K562 (cell line): ENCODE data around the gene COL24A1. TPM values are rescaled to one million over a fixed set of nuclear protein-coding genes. Genes with fewer than 3 reads are reported as not detected.

Experiments
- ATAC-seq: fragments of 200-7000 bp; cut with Tn5 transposase; 3 replicates; pipeline ENCODE4 v1.9.1; 2020; ENCODE audit warnings: moderate library complexity
- BruUV-seq: library from RNA; stranded (reverse); fragments of 400-500 nt; replicated peaks from 2 replicates; lab custom pipeline; 2021; lab: Mats Ljungman, UMichigan
- CTCF ChIA-PET: fragments of 300-600 bp; formaldehyde crosslinking; extraction: SDS; loops from one replicate; lab custom pipeline; 2021; ENCODE audit warnings: low intra/inter-chr PET ratio; lab: Yijun Ruan, JAX
- POLR2A ChIA-PET: fragments of 300-600, 350-650 bp; sonication (Branson Sonifier 250); formaldehyde crosslinking; extraction: SDS; loops from one replicate; lab custom pipeline; 2021; ENCODE audit warnings: antibody characterized with exemption, inconsistent platforms; lab: Yijun Ruan, JAX
- DNase-seq, 4 experiments: peaks; one replicate each; pipeline versions ENCODE4 v3.0.0 to v3.0.0-alpha.2; 2011 to 2018; ENCODE audit warnings: low spot score in 3 of 4, mixed read lengths in 3 of 4; ENCODE audit errors: extremely low read depth in 1 of 4
- FAIRE-seq: peaks from 2 replicates; lab custom pipeline; 2011; peaks lifted over from hg19 to GRCh38; lab: Jason Lieb, UNC
- H2AFZ ChIP-seq: 2 replicates; pipeline ENCODE4 v1.6.0; 2011; ENCODE audit warnings: low read depth, low read length, control low read depth, inconsistent platforms
- H3K27ac ChIP-seq: fragments of 200-600 bp; 3 replicates; pipeline ENCODE4 v1.8.0; 2011; ENCODE audit warnings: low read depth, mild to moderate bottlenecking, control low read depth, inconsistent platforms, low read length, moderate library complexity, mixed read lengths; ENCODE audit errors: extremely low read depth
- H3K27me3 ChIP-seq, 2 experiments: fragments of 300-600 bp in 1 of 2; 2 replicates in 1 of 2; 3 replicates in 1 of 2; pipeline versions ENCODE4 v1.6.0 to v1.8.0; 2011; ENCODE audit warnings: inconsistent platforms in 2 of 2, low read length in 2 of 2, mild to moderate bottlenecking in 1 of 2, mixed read lengths in 1 of 2, moderate library complexity in 1 of 2; ENCODE audit not compliant: control insufficient read depth in 2 of 2, insufficient read depth in 2 of 2
- H3K36me3 ChIP-seq: fragments of 300-600 bp; 3 replicates; pipeline ENCODE4 v1.8.0; 2011; ENCODE audit warnings: mild to moderate bottlenecking, low read length, inconsistent platforms; ENCODE audit not compliant: control insufficient read depth, insufficient read depth
- H3K4me1 ChIP-seq, 2 experiments: fragments of 200-600 bp in 1 of 2; replicated peaks in 1 of 2; 2 replicates in 1 of 2; 3 replicates in 1 of 2; pipeline versions ENCODE4 v1.5.1 to v1.8.0; 2011; ENCODE audit warnings: inconsistent platforms in 2 of 2, low read length in 2 of 2, mild to moderate bottlenecking in 1 of 2, mixed read lengths in 1 of 2, moderate library complexity in 1 of 2; ENCODE audit not compliant: control insufficient read depth in 2 of 2, insufficient read depth in 2 of 2
- H3K4me2 ChIP-seq: 2 replicates; pipeline ENCODE4 v1.6.1; 2011; ENCODE audit warnings: low read length, control low read depth, inconsistent platforms, mixed read lengths; ENCODE audit not compliant: insufficient read depth
- H3K4me3 ChIP-seq: fragments of 200-600 bp; sonication (generic), shearing (Covaris generic); 2 replicates; pipeline ENCODE4 v1.5.1; 2016; ENCODE audit warnings: control low read depth, inconsistent platforms
- H3K79me2 ChIP-seq: fragments of 200-600 bp; 3 replicates; pipeline ENCODE4 v1.8.0; 2011; ENCODE audit warnings: low read length, inconsistent platforms; ENCODE audit not compliant: control insufficient read depth, insufficient read depth
- H3K9ac ChIP-seq, 2 experiments: 2 replicates each; pipeline versions ENCODE4 v1.6.0 to v1.6.1; 2011; ENCODE audit warnings: low read depth in 2 of 2, low read length in 2 of 2, control low read depth in 1 of 2, inconsistent platforms in 1 of 2, mild to moderate bottlenecking in 1 of 2, mixed read lengths in 1 of 2; ENCODE audit not compliant: insufficient read depth in 1 of 2
- H3K9me1 ChIP-seq: one replicate; pipeline ENCODE4 v1.6.0; 2011; ENCODE audit warnings: inconsistent platforms, mild to moderate bottlenecking, low read length, moderate library complexity; ENCODE audit not compliant: control insufficient read depth, insufficient read depth
- H3K9me3 ChIP-seq: replicated peaks from 2 replicates; pipeline ENCODE4 v1.5.1; 2011; ENCODE audit warnings: low read depth, low read length, inconsistent platforms; ENCODE audit not compliant: control insufficient read depth, insufficient read depth
- H4K20me1 ChIP-seq: replicated peaks from 2 replicates; pipeline ENCODE4 v1.6.1; 2011; ENCODE audit warnings: low read length, inconsistent platforms, mixed read lengths; ENCODE audit not compliant: control insufficient read depth, insufficient read depth
- BCLAF1 ChIP-seq, 2 experiments: fragments of 450-650 bp in 1 of 2; IDR thresholded peaks; 2 replicates each; pipeline ENCODE4 v1.6.1; 2011 to 2017; ENCODE audit warnings: low read depth in 2 of 2, antibody characterized with exemption in 1 of 2, borderline replicate concordance in 1 of 2, low read length in 1 of 2, mild to moderate bottlenecking in 1 of 2, mixed read lengths in 1 of 2; ENCODE audit not compliant: control insufficient read depth in 1 of 2
- EGR1 ChIP-seq: fragments of 450-650 bp; conservative IDR thresholded peaks from 2 replicates; pipeline ENCODE4 v1.6.1; 2017; ENCODE audit warnings: mild to moderate bottlenecking
- ETV6 ChIP-seq, 3 experiments: fragments of 150-350 bp in 1 of 3; sonication (generic) in 1 of 3; formaldehyde crosslinking in 1 of 3; IDR thresholded peaks; 2 replicates each; pipeline versions ENCODE4 v1.6.1 to v1.8.0; 2014 to 2022; ENCODE audit warnings: borderline replicate concordance in 2 of 3, low read depth in 2 of 3, antibody characterized with exemption in 1 of 3, low read length in 1 of 3, mild to moderate bottlenecking in 1 of 3, missing genetic modification reagents in 1 of 3
- FOXJ2 ChIP-seq: fragments of 200-800 bp; sonication (Bioruptor generic); IDR thresholded peaks from 2 replicates; pipeline ENCODE4 v1.6.1; 2016; ENCODE audit warnings: missing genetic modification characterization, missing compliant biosample characterization
- MAZ ChIP-seq, 2 experiments: fragments of 450-650 bp in 1 of 2; sonication (generic) in 1 of 2; formaldehyde crosslinking; IDR thresholded peaks in 1 of 2; conservative IDR thresholded peaks in 1 of 2; 2 replicates each; pipeline versions ENCODE4 v1.4.0 to v1.5.0; 2020; ENCODE audit warnings: mild to moderate bottlenecking in 1 of 2, missing genetic modification reagents in 1 of 2
- PKNOX1 ChIP-seq: fragments of 450-650 bp; IDR thresholded peaks from 2 replicates; pipeline ENCODE4 v1.6.1; 2016
- SMARCE1 ChIP-seq: fragments of 450-650 bp; IDR thresholded peaks from 2 replicates; pipeline ENCODE4 v1.7.1; 2016; ENCODE audit warnings: mild to moderate bottlenecking
- TRIM25 ChIP-seq: fragments of 450-650 bp; IDR thresholded peaks from 2 replicates; pipeline ENCODE4 v1.7.0; 2016; ENCODE audit warnings: borderline replicate concordance
- ZNF583 ChIP-seq: fragments of 250-450 bp; sonication (Bioruptor Pico); IDR thresholded peaks from 2 replicates; pipeline ENCODE4 v1.4.0; 2020
- WGBS: fragments of 100-300 bp; shearing (Covaris generic); methylation state at CpG from one replicate; pipeline ENCODE4 v1.1.6; 2016; ENCODE audit warnings: low coverage, mixed read lengths; ENCODE audit not compliant: insufficient coverage; ENCODE audit errors: missing lambda C conversion rate; 5-methylcytosine and 5-hydroxymethylcytosine counted together
- in situ Hi-C: fragments of 300-500 bp; cut with MboI; formaldehyde crosslinking; loops from 4 replicates; pipeline ENCODE4 v1.15.0; 2018; ENCODE audit warnings: inconsistent platforms, mixed read lengths
- intact Hi-C: fragments of 100-400 bp; cut with micrococcal nuclease; formaldehyde crosslinking; loops from 2 replicates; pipeline ENCODE4 v1.14.2; 2022
- polyA plus RNA-seq, 8 experiments: library from polyadenylated mRNA; depleted of rRNA in 4 of 8; stranded (reverse) in 5 of 8; unstranded in 3 of 8; fragments of >200 nt; fragmentation: Nextera tagmentation in 2 of 8; fragmentation: Illumina TruSeq in 1 of 8; extraction: Ambion mirVana in 2 of 8; extraction: Trizol in 1 of 8; gene quantifications; 2 replicates each; pipeline versions ENCODE4 v1.2.1 to v1.2.3, GENCODE V29; 2011 to 2014; ENCODE audit warnings: inconsistent platforms in 1 of 8, missing spikeins in 1 of 8
- total RNA-seq, 7 experiments: library from RNA; depleted of rRNA in 6 of 7; stranded (reverse); fragments of >200 nt in 6 of 7; fragmentation: Illumina TruSeq in 2 of 7; extraction: Trizol in 2 of 7; gene quantifications; 2 replicates each; pipeline versions ENCODE4 v1.2.1 to v1.2.3, GENCODE V29; 2011 to 2021; ENCODE audit warnings: low replicate concordance in 1 of 7

Gene COL24A1
- total and polyA plus RNA-seq, 9 of the 15 experiments (the other 6 are each of a cell fraction or from before 2014, with no cell fraction given), result 0.01 to 0.06 (median 0.03) TPM; not detected in 2

- peak in 1 of 2 experiments; percentile 71; a peak in 1 of 4 replicates for TF ChIP-seq ETV6 (IDR thresholded peaks at IDR 0.05; ENCODE audit: borderline replicate concordance in 1 of 2, low read depth in 2 of 2, low read length in 1 of 2)
- TF ChIP-seq ETV6 (CRISPR knock-in tag; IDR thresholded peaks at IDR 0.05; ENCODE audit: borderline replicate concordance), result no peak
- peak; percentile 45; the same call in 1 of the 2 replicates for TF ChIP-seq PKNOX1
- peak; percentile 49 to 59; a peak in 2 of 4 replicates for TF ChIP-seq MAZ (CRISPR knock-in tag; conservative IDR thresholded peaks at IDR 0.05 in 1 of 2, IDR thresholded peaks at IDR 0.05 in 1 of 2)
These were observed 448.4 kb downstream of the COL24A1 start, which contains the start of gene ZNHIT6 (continued) for GRCh38 chr1:85707990-85708828.

- DNase-seq (peak in 1 of 4 experiments; percentile 8), ATAC-seq (peak; percentile 41), FAIRE-seq (no peak)
- no peaks in the 10 kb centered on the region for H3K27me3 ChIP-seq
- H3K9me3 ChIP-seq, result no peaks in the 10 kb centered on the region
- H3K36me3 ChIP-seq, result peaks cover 36% of the 10 kb centered on the region; the same call in 2 of the 3 replicates
- H3K4me3 ChIP-seq, result peak overlapping the region; percentile 83
- intact Hi-C loops (loop anchor here (1.0 to 10.0 kb wide), 2 partner anchors 126 to 403 kb away; no protein-coding TSS in a partner anchor), in situ Hi-C loops (no loop called here)
- peak overlapping the region; percentile 77 to 87 for H3K9ac ChIP-seq
- H3K9me1 ChIP-seq, result no peaks in the 10 kb centered on the region
- POLR2A ChIA-PET, result interaction anchor here (1.0 kb wide), 2 partner anchors 8 to 79 kb away, joined by 3 to 4 read pairs; no protein-coding TSS in a partner anchor
- H3K79me2 ChIP-seq, result peaks cover 55% of the 10 kb centered on the region
- H3K27ac ChIP-seq, result peak overlapping the region; percentile 86
- CTCF ChIA-PET, result no interaction called here
- peak overlapping the region; percentile 98 for H3K4me2 ChIP-seq
- H4K20me1 ChIP-seq, result no peaks in the 10 kb centered on the region
- peak overlapping the region; percentile 99 for H2AFZ ChIP-seq
- WGBS, result 0% methylated on average over 12 of the region's 13 CpGs
- peaks cover 0 to 14% of the 10 kb centered on the region in 2 experiments; a peak in 2 of 5 replicates for H3K4me1 ChIP-seq
- no TSS peak for BruUV-seq
- TF ChIP-seq BCLAF1 (IDR thresholded peaks at IDR 0.05; ENCODE audit: borderline replicate concordance in 1 of 2, control insufficient read depth in 1 of 2, low read depth in 2 of 2, low read length in 1 of 2) (0 out of 4 replicates have a peak, but pooled peaks of 1 of the 2 experiments have one; percentile 62), TRIM25 (peak; percentile 15; the same call in 1 of the 2 replicates), FOXJ2 (no peak), EGR1 (peak; percentile 60), SMARCE1 (0 out of 2 replicates have a peak, but pooled peaks have one; percentile 38), ZNF583 (CRISPR knock-in tag) (no peak)
These were observed 449.1 kb downstream of the COL24A1 start for GRCh38 chr1:85707267-85707989.
